SK-N-SH (cell line): ENCODE data around the gene IDE. TPM values are rescaled to one million over a fixed set of nuclear protein-coding genes. Genes with fewer than 3 reads are reported as not detected.

Experiments used
- polyA plus RNA-seq, 3 experiments: library from polyadenylated mRNA; depleted of rRNA; stranded (reverse); fragments of >200 nt; gene quantifications; 2 replicates each; pipeline ENCODE4 v1.2.3, GENCODE V29; 2012

The IDE gene
- polyA plus RNA-seq, 1 of the 3 experiments (the other 2 are of a cell fraction), result 9.3 TPM

Other genes with a start within 250 kb of the IDE start
- 3.8 and 4.0 TPM in 2 replicates for gene KIF11, start 19.0 kb upstream of the IDE start, polyA plus RNA-seq (2012; rRNA removed)
- 0.75 and 1.1 TPM in 2 replicates for gene HHEX, start 115.9 kb upstream of the IDE start, polyA plus RNA-seq (2012; rRNA removed)